ENCODE measurements around the gene FADD. TPM values are rescaled to one million over a fixed set of nuclear protein-coding genes. Genes with fewer than 3 reads are reported as not detected.

FADD gene
- total RNA-seq, 1 donor from 2014 or later = 23.0 TPM

GRCh38 chr11:70167723-70168404 is 35.2 kb upstream of the FADD start:
- H3K27ac ChIP-seq = no peak overlapping the region
- intact Hi-C loops (cut with DNase I) = no loop called here

GRCh38 chr11:70168405-70168754 is 34.7 kb upstream of the FADD start:
- Histone ChIP-seq H3K36me3 (no peaks in the 10 kb centered on the region), H3K9me3 (no peaks in the 10 kb centered on the region), H3K4me1 (no peaks in the 10 kb centered on the region), H3K27me3 (ENCODE audit: low read depth) (peaks cover 7% of the 10 kb centered on the region), H3K27ac (no peak overlapping the region), H3K4me3 (no peak overlapping the region)
- intact Hi-C loops (cut with DNase I) = no loop called here
- ATAC-seq (no peak), DNase-seq (no peak)
- no peak for TF ChIP-seq CTCF (IDR thresholded peaks at IDR 0.05)

More at GRCh38 chr11:70167723-70168404, 35.2 kb upstream of the FADD start:
- no peaks in the 10 kb centered on the region for H3K4me1 ChIP-seq
- H3K27me3 ChIP-seq (ENCODE audit: low read depth) = peaks cover 7% of the 10 kb centered on the region
- no peak for DNase-seq
- no peaks in the 10 kb centered on the region for H3K9me3 ChIP-seq
- ATAC-seq = peak in 1 of 2 donors; percentile 15
- H3K36me3 ChIP-seq = no peaks in the 10 kb centered on the region
- no peak for TF ChIP-seq CTCF (IDR thresholded peaks at IDR 0.05)
- H3K4me3 ChIP-seq = no peak overlapping the region

- no peaks in the 10 kb centered on the region for H3K36me3 ChIP-seq
- H3K9me3 ChIP-seq = no peaks in the 10 kb centered on the region
- H3K27ac ChIP-seq = no peak overlapping the region
- ATAC-seq (no peak), DNase-seq (no peak)
- H3K4me1 ChIP-seq = no peaks in the 10 kb centered on the region
- H3K27me3 ChIP-seq (ENCODE audit: low read depth) = peaks cover 7% of the 10 kb centered on the region
- TF ChIP-seq CTCF (IDR thresholded peaks at IDR 0.05) = no peak
- H3K4me3 ChIP-seq = no peak overlapping the region
- intact Hi-C loops (cut with DNase I) = no loop called here
Observed at GRCh38 chr11:70169127-70169526, 34.0 kb upstream of the FADD start.

- DNase-seq = no peak
- no peak for TF ChIP-seq CTCF (IDR thresholded peaks at IDR 0.05)
Observed at GRCh38 chr11:70169632-70170031, 33.5 kb upstream of the FADD start.

GRCh38 chr11:70170596-70171210 is 32.4 kb upstream of the FADD start:
- no peak for DNase-seq
- peaks cover 7% of the 10 kb centered on the region for H3K27me3 ChIP-seq (ENCODE audit: low read depth)
- H3K9me3 ChIP-seq = no peaks in the 10 kb centered on the region
- H3K36me3 ChIP-seq = no peaks in the 10 kb centered on the region
- no peak overlapping the region for H3K4me3 ChIP-seq
- TF ChIP-seq CTCF (IDR thresholded peaks at IDR 0.05) = no peak
- no peak for ATAC-seq
- no peaks in the 10 kb centered on the region for H3K4me1 ChIP-seq
- H3K27ac ChIP-seq = no peak overlapping the region
- intact Hi-C loops (cut with DNase I) = no loop called here

More at GRCh38 chr11:70169632-70170031, 33.5 kb upstream of the FADD start:
- H3K4me1 ChIP-seq = no peaks in the 10 kb centered on the region
- no peak overlapping the region for H3K27ac ChIP-seq
- intact Hi-C loops (cut with DNase I) = no loop called here
- no peak for ATAC-seq
- peaks cover 7% of the 10 kb centered on the region for H3K27me3 ChIP-seq (ENCODE audit: low read depth)
- no peaks in the 10 kb centered on the region for H3K36me3 ChIP-seq
- no peak overlapping the region for H3K4me3 ChIP-seq
- no peaks in the 10 kb centered on the region for H3K9me3 ChIP-seq

Data from lower lobe of right lung (tissue), 2 donors.